ENCODE data around the gene NDFIP1. TPM values are rescaled to one million over a fixed set of nuclear protein-coding genes. Genes with fewer than 3 reads are reported as not detected.
"Not testable (repeated sequence)": the region's sequence is repeated elsewhere in the genome, so short reads cannot be mapped to it uniquely, and the experiment has no call there.

NDFIP1 gene
- total RNA-seq, 4 donors from 2014 or later = 53.2 to 124 (median 89.0) TPM

DNA sequence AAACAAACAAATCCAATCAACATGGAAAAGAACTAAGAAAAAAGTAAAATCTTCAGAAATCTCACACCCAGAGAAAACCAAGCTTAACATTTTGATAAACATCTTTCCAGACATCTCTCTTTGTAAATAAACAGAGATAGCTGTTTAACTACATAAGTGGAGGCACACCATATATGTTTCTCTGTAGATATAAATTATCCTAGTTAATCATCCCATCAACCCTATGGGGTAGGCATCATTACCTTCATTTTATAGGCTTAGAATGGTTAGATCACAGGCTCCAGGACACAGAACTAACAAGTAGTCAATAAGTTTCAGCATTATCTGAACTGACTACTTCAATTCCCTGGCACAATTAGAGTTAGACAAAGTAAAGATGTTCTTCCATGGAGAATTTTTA lies 22.4 kb upstream of the NDFIP1 start:
- no peaks in the 10 kb centered on the region for H3K27me3 ChIP-seq
- intact Hi-C loops (cut with DNase I; ENCODE audit: low total_unique reads) = no loop called here
- H3K27ac ChIP-seq = no peak overlapping the region
- no peak overlapping the region for H3K4me3 ChIP-seq
- no peak for TF ChIP-seq POLR2A (IDR thresholded peaks at IDR 0.05)
- no peak for TF ChIP-seq CTCF (IDR thresholded peaks at IDR 0.05)
- H3K36me3 ChIP-seq = no peaks in the 10 kb centered on the region
- H3K4me1 ChIP-seq = no peaks in the 10 kb centered on the region
- DNase-seq = no peak
- no peaks in the 10 kb centered on the region for H3K9me3 ChIP-seq

- H3K36me3 ChIP-seq = no peaks in the 10 kb centered on the region
- no peaks in the 10 kb centered on the region for H3K27me3 ChIP-seq
- intact Hi-C loops (cut with DNase I; ENCODE audit: low total_unique reads) = no loop called here
- H3K4me3 ChIP-seq = no peak overlapping the region
- H3K9me3 ChIP-seq = no peaks in the 10 kb centered on the region
- no peak for DNase-seq
- H3K27ac ChIP-seq = no peak overlapping the region
- no peaks in the 10 kb centered on the region for H3K4me1 ChIP-seq
- no peak for TF ChIP-seq POLR2A (IDR thresholded peaks at IDR 0.05)
- TF ChIP-seq CTCF (IDR thresholded peaks at IDR 0.05) = no peak
Observed at GRCh38 chr5:142086679-142087078, 21.9 kb upstream of the NDFIP1 start.

- Histone ChIP-seq H3K4me1 (no peaks in the 10 kb centered on the region), H3K9me3 (no peaks in the 10 kb centered on the region), H3K36me3 (no peaks in the 10 kb centered on the region), H3K4me3 (no peak overlapping the region), H3K27me3 (no peaks in the 10 kb centered on the region), H3K27ac (no peak overlapping the region)
- intact Hi-C loops (cut with DNase I; ENCODE audit: low total_unique reads) = no loop called here
- TF ChIP-seq POLR2A (IDR thresholded peaks at IDR 0.05) (no peak), CTCF (IDR thresholded peaks at IDR 0.05) (no peak)
- no peak for DNase-seq
Observed at GRCh38 chr5:142087920-142088679, 20.5 kb upstream of the NDFIP1 start.

DNA sequence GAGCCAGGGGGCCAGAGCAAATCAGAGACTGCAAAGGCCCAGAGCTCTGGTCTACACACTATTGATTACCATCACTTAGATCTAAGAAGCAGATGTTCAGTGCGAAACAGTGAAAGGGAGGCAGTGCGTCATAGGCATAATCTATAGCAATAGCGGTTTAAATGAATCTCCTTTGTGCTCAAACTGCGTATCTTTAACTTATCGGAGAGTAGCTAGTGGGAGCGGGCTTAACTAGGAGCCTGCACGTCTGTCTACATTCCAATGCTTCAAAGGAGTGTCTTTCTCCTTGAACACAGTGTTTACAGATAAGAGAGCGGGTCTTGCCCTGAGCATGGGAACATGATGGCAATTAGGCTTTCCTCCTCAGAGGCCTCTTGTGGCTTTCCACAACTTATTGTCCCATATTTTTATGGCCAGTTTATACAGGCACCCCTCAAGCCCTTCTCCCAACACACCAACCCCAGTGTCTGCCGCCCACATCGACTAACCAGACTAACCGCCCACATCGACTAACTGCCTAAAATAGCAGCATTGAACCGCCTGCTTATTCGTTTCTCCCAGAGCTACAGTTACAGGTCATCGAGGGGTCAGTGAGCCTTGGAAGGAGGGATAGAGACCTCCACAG lies 19.6 kb upstream of the NDFIP1 start:
- H3K27me3 ChIP-seq; intact Hi-C loops (cut with DNase I; ENCODE audit: low total_unique reads); H3K4me3 ChIP-seq; H3K36me3 ChIP-seq; H3K27ac ChIP-seq; DNase-seq; H3K9me3 ChIP-seq; H3K4me1 ChIP-seq: not testable (repeated sequence)

GRCh38 chr5:142091012-142091411 lies 17.6 kb upstream of the NDFIP1 start:
- Histone ChIP-seq H3K27me3 (no peaks in the 10 kb centered on the region), H3K4me1 (no peaks in the 10 kb centered on the region), H3K9me3 (no peaks in the 10 kb centered on the region), H3K36me3 (no peaks in the 10 kb centered on the region), H3K27ac (no peak overlapping the region), H3K4me3 (no peak overlapping the region)
- intact Hi-C loops (cut with DNase I; ENCODE audit: low total_unique reads) = no loop called here
- DNase-seq = no peak
- TF ChIP-seq CTCF (IDR thresholded peaks at IDR 0.05) (no peak), POLR2A (IDR thresholded peaks at IDR 0.05) (no peak)

Measured in uterus (tissue), 4 donors.